ENCODE results near the gene SNAP91. TPM values are rescaled to one million over a fixed set of nuclear protein-coding genes. Genes with fewer than 3 reads are reported as not detected.

Gene SNAP91
- total RNA-seq, 6 donors from 2014 or later, result 0.23 TPM; not detected in 5

DNA sequence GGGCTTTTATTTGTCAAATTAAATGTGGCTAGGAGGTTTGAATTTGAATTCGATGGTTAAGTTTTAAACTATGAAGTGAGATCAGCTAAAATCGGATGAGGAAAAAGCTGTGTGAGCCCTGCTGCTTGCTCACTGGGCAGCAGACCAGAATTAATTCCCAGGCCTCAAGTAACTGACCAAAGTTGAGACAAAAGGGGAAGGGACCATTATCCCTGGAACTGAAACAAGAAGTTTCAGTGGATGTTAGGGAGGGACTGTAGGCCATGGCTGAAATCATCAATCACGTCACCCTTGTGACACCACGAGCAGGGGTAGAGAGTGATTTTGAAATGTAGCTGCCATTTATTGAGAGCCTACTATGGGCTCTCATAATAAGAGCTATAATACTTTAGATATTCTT is 203.5 kb downstream of the SNAP91 start:
- DNase-seq (peak in 1 of 2 donors; percentile 23), ATAC-seq (ENCODE audit: low FRiP score in 2 of 2) (peak in 1 of 2 donors; percentile 85)
- H3K9me3 ChIP-seq, result no peaks in the 10 kb centered on the region
- no peak overlapping the region for H3K4me3 ChIP-seq
- WGBS, 2 donors, result 53 to 57% methylated on average over 4 of the region's 4 CpGs
- no peaks in the 10 kb centered on the region for H3K36me3 ChIP-seq
- TF ChIP-seq POLR2AphosphoS5 (IDR thresholded peaks at IDR 0.05) (no peak), EP300 (IDR thresholded peaks at IDR 0.05) (no peak), CTCF (IDR thresholded peaks at IDR 0.05) (no peak)
- H3K27me3 ChIP-seq, result no peaks in the 10 kb centered on the region
- no peak overlapping the region for H3K27ac ChIP-seq
- H3K4me1 ChIP-seq, result peaks cover 0 to 4% (median 2%) of the 10 kb centered on the region in 4 donors

Other genes with a start within 250 kb of the SNAP91 start
- gene PRSS35, start 196.6 kb downstream of the SNAP91 start, total RNA-seq, result 1 to 10 TPM in 2 of 6 donors, under 1 TPM in 2, not detected in 2; 0.57 to 1.4 (median 0.86) TPM
- not detected for gene RIPPLY2, start 144.3 kb upstream of the SNAP91 start, total RNA-seq
- 10 to 100 TPM in 4 of 6 donors, 1 to 10 TPM in 2; 5.2 to 25.8 (median 13.1) TPM for gene CYB5R4, start 150.6 kb upstream of the SNAP91 start, total RNA-seq